SU-DHL-6 (cell line): ENCODE results near the gene TMEM95.
"Not testable (repeated sequence)": the region's sequence is repeated elsewhere in the genome, so short reads cannot be mapped to it uniquely, and the experiment has no call there.

Experiments used
- H2AFZ ChIP-seq: fragments of 200-600 bp; sonication (generic); 2 replicates; pipeline ENCODE4 v1.6.1; 2014; ENCODE audit warnings: low read depth, mild to moderate bottlenecking, moderate library complexity, mixed read lengths, antibody characterized with exemption, low read length; ENCODE audit not compliant: severe bottlenecking
- H3F3A ChIP-seq: fragments of 200-600 bp; shearing (Covaris generic); 2 replicates; pipeline ENCODE4 v1.6.0; 2016; ENCODE audit warnings: antibody characterized with exemption, mild to moderate bottlenecking; ENCODE audit not compliant: insufficient read depth
- H3K27ac ChIP-seq: fragments of 200-600 bp; sonication (generic); 2 replicates; pipeline ENCODE4 v1.5.1; 2016; ENCODE audit warnings: low read depth, mild to moderate bottlenecking, low read length, moderate library complexity, mixed read lengths
- H3K27me3 ChIP-seq: fragments of 200-600 bp; sonication (generic), shearing (Covaris generic); 2 replicates; pipeline ENCODE4 v1.6.0; 2014; ENCODE audit warnings: mild to moderate bottlenecking, low read length
- H3K36me3 ChIP-seq: fragments of 200-600 bp; sonication (generic); 2 replicates; pipeline ENCODE4 v1.6.1; 2014; ENCODE audit warnings: mild to moderate bottlenecking, low read length, mixed read lengths
- H3K4me2 ChIP-seq: fragments of 300-600, 200-600 bp; shearing (Covaris generic), sonication (generic); 2 replicates; pipeline ENCODE4 v1.6.0; 2014; ENCODE audit warnings: low read length, low read depth, mild to moderate bottlenecking; ENCODE audit not compliant: poor library complexity, severe bottlenecking
- H3K4me3 ChIP-seq: fragments of 200-600 bp; sonication (generic); 2 replicates; pipeline ENCODE4 v1.5.1; 2014; ENCODE audit warnings: antibody characterized with exemption, low read length, mild to moderate bottlenecking, mixed read lengths; ENCODE audit not compliant: insufficient read depth, poor library complexity, severe bottlenecking
- H3K79me2 ChIP-seq: fragments of 200-600 bp; sonication (generic); 2 replicates; pipeline ENCODE4 v1.6.1; 2014; ENCODE audit warnings: mild to moderate bottlenecking, low read length, moderate library complexity; ENCODE audit not compliant: insufficient read depth
- H3K9ac ChIP-seq: fragments of 200-600 bp; sonication (generic); 2 replicates; pipeline ENCODE4 v1.7.0; 2014; ENCODE audit warnings: mild to moderate bottlenecking, low read length
- H3K9me2 ChIP-seq: fragments of 200-600 bp; sonication (generic); replicated peaks from 2 replicates; pipeline ENCODE4 v1.6.1; 2014; ENCODE audit warnings: low read length; ENCODE audit not compliant: insufficient read depth
- H3K9me3 ChIP-seq: fragments of 200-600 bp; sonication (generic); 2 replicates; pipeline ENCODE4 v1.6.1; 2014; ENCODE audit warnings: low read length, mixed read lengths; ENCODE audit not compliant: insufficient read depth
- H4K20me1 ChIP-seq: fragments of 200-600 bp; sonication (generic); 2 replicates; pipeline ENCODE4 v1.6.1; 2014; ENCODE audit warnings: low read depth, mild to moderate bottlenecking, antibody characterized with exemption, low read length, moderate library complexity, mixed read lengths
- CTCF ChIP-seq: fragments of 200-600 bp; sonication (generic); IDR thresholded peaks from one replicate; pipeline ENCODE4 v1.5.1; 2017; ENCODE audit warnings: antibody characterized with exemption, mild to moderate bottlenecking, low read length, moderate library complexity; ENCODE audit not compliant: insufficient read depth, poor library complexity, severe bottlenecking
- EZH2phosphoT487 ChIP-seq: fragments of 200-600 bp; sonication (generic), shearing (Covaris generic); conservative IDR thresholded peaks from 2 replicates; pipeline ENCODE4 v1.6.1; 2018; ENCODE audit warnings: mild to moderate bottlenecking, antibody characterized with exemption, low read length, moderate library complexity, mixed read lengths

Gene TMEM95

DNA sequence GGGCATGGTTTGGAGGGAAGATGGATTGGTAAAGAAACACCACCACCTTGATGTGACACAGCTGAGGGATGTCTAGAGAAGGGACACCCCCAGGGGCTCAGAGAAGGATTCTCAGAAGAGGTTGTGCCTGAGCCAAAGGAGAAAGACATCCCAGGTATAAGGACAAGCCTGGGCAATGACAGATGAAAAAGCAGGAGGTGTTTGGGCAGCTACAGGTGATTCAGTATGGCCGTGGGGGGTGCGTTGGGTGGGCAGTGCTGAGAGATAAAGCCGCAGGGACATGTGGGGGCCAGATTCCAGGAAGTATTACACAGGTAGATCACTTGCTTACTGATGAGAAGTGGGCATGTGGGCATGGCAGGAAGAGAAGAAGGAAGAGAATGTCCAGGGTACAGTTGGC is 7.0 kb downstream of the TMEM95 start:
- no peak overlapping the region for H2AFZ ChIP-seq
- no peaks in the 10 kb centered on the region for H4K20me1 ChIP-seq
- no peak overlapping the region for H3K9ac ChIP-seq
- H3K4me3 ChIP-seq, result no peak overlapping the region
- H3K79me2 ChIP-seq, result no peaks in the 10 kb centered on the region
- no peaks in the 10 kb centered on the region for H3K36me3 ChIP-seq
- H3K27me3 ChIP-seq, result no peaks in the 10 kb centered on the region
- no peaks in the 10 kb centered on the region for H3K9me2 ChIP-seq
- no peak overlapping the region for H3K27ac ChIP-seq
- no peaks in the 10 kb centered on the region for H3K9me3 ChIP-seq
- no peaks in the 10 kb centered on the region for H3F3A ChIP-seq
- H3K4me2 ChIP-seq, result no peak overlapping the region
- TF ChIP-seq CTCF, result no peak

DNA sequence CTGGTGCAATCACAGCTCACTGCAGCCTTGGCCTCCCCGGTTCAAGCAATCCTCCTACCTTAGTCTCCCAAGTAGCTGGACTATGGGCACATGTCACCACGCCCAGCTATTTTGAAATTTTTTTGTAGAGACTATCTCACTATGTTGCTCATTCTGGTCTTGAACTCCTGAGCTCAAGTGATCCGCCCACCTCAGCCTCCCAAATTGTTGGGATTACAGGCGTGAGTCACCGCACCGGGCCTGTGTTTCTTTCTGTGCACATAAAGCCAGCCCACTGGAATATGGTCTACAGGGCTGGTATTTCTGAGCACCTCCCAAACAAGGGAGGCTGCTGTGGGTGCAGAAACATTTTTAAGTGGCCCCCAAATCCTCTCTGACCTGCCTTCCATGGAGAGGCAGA is 8.4 kb downstream of the TMEM95 start:
- H3K27me3 ChIP-seq, result no peaks in the 10 kb centered on the region
- H3K9ac ChIP-seq, result no peak overlapping the region
- H3K4me2 ChIP-seq, result no peak overlapping the region
- no peak overlapping the region for H2AFZ ChIP-seq
- H3F3A ChIP-seq, result no peaks in the 10 kb centered on the region
- no peak overlapping the region for H3K4me3 ChIP-seq
- H4K20me1 ChIP-seq, result no peaks in the 10 kb centered on the region
- TF ChIP-seq EZH2phosphoT487 (no peak), CTCF (no peak)
- H3K9me3 ChIP-seq, result no peaks in the 10 kb centered on the region
- H3K79me2 ChIP-seq, result no peaks in the 10 kb centered on the region
- no peak overlapping the region for H3K27ac ChIP-seq
- no peaks in the 10 kb centered on the region for H3K9me2 ChIP-seq
- H3K36me3 ChIP-seq, result no peaks in the 10 kb centered on the region

DNA sequence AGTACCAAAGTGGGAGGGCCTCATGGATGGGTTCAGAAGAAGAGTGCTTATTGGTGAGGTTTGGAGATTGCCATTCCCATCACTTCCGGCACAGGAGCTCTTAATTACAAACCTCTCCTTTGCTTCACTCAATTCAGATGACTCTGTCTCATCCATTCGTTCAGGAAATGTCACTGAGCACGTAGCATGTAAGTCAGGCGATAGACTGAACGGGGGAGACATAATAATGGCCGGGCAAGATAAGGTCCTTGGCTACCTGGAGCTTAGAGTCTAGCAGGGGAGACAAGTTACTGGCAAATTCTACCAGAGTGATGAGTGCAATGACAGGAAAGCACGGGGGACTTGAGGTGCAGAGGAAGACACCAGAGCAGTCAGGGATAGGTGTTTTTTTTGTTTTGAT is 11.0 kb downstream of the TMEM95 start:
- H3K4me2 ChIP-seq, result not testable (repeated sequence)

GRCh38 chr17:7367083-7367482 is 12.1 kb downstream of the TMEM95 start:
- no peaks in the 10 kb centered on the region for H3F3A ChIP-seq
- no peak overlapping the region for H2AFZ ChIP-seq
- H3K36me3 ChIP-seq, result no peaks in the 10 kb centered on the region
- no peaks in the 10 kb centered on the region for H3K27me3 ChIP-seq
- no peak overlapping the region for H3K9ac ChIP-seq
- no peak overlapping the region for H3K27ac ChIP-seq
- no peaks in the 10 kb centered on the region for H3K79me2 ChIP-seq
- no peak overlapping the region for H3K4me2 ChIP-seq
- H3K9me3 ChIP-seq, result no peaks in the 10 kb centered on the region
- H3K4me3 ChIP-seq, result no peak overlapping the region
- no peaks in the 10 kb centered on the region for H4K20me1 ChIP-seq
- TF ChIP-seq EZH2phosphoT487 (no peak), CTCF (no peak)
- no peaks in the 10 kb centered on the region for H3K9me2 ChIP-seq

More for the DNA sequence above, 11.0 kb downstream of the TMEM95 start:
- not testable (repeated sequence) for H3K27me3 ChIP-seq, H3K36me3 ChIP-seq, H2AFZ ChIP-seq, H3F3A ChIP-seq, H3K27ac ChIP-seq, H4K20me1 ChIP-seq, H3K9me2 ChIP-seq, H3K4me3 ChIP-seq, H3K9me3 ChIP-seq, H3K9ac ChIP-seq, H3K79me2 ChIP-seq
